Measurements from ENCODE around the gene KIF26B.
A peak's percentile ranks its signal among the peaks of the same experiment; 100 is the strongest.

KIF26B gene

DNA sequence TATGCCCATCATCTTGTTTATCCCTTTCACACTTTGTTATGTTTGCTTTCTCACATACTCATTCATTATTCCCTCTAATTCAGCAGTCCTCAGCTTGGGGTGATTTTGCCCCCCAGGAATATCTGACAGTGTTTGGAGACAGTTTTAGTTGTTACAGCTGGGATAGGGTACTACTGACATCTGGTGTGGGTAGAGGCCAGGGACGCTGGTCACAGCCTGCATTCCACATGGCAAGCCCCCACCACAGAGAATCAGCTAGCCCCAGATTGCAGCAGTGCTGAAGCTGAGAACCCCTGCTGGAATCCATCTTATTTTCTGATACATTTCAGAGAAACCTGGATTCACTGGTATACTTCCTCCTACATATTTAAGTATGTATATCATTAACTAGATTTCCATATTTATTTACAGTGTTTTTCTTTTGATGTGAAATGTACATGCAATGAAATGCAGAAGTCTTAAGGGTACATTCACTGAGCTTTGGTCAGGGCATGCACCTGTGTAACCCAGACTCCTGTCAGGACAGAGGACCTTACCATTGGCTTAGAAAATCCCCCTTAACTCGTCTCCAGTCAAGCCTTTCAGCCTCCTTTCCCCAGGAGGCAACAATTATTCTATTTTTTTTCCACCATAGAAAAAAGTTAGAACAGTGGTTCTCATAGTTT, 68.3 kb downstream of the KIF26B start:
- H3K27ac Mint-ChIP-seq = no peak overlapping the region
- H3K4me1 Mint-ChIP-seq = no peaks in the 10 kb centered on the region
- no peaks in the 10 kb centered on the region for H3K36me3 Mint-ChIP-seq
- no peaks in the 10 kb centered on the region for H3K9me3 Mint-ChIP-seq
- H3K4me3 Mint-ChIP-seq = no peak overlapping the region
- no peak for ATAC-seq
- no peak for DNase-seq (ENCODE audit: low spot score in 2 of 2)

- H3K9me3 Mint-ChIP-seq = no peaks in the 10 kb centered on the region
- no peaks in the 10 kb centered on the region for H3K36me3 Mint-ChIP-seq
- ATAC-seq = no peak
- H3K4me3 Mint-ChIP-seq = no peak overlapping the region
- no peak overlapping the region for H3K27ac Mint-ChIP-seq
- DNase-seq (ENCODE audit: low spot score in 2 of 2) = no peak
- no peaks in the 10 kb centered on the region for H3K4me1 Mint-ChIP-seq
Measured at GRCh38 chr1:245225322-245226202, 70.8 kb downstream of the KIF26B start.

DNA sequence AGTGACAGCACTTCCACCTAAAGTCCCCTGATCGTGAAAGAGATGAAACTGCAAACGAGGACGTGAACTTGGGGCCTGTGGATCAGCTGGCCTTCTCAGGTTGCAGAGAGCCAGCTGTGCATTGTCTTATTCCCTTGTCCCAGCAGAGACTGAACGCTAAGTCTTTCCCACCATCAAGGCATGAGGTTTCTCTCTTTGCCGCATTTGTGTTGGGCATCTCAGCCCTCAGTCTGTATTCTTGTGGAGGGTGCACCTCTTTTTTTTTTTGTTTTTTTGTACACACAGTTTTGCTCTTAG, 71.4 kb downstream of the KIF26B start:
- H3K9me3 Mint-ChIP-seq = no peaks in the 10 kb centered on the region
- no peaks in the 10 kb centered on the region for H3K4me1 Mint-ChIP-seq
- ATAC-seq (no peak), DNase-seq (ENCODE audit: low spot score in 2 of 2) (no peak)
- H3K4me3 Mint-ChIP-seq = no peak overlapping the region
- no peaks in the 10 kb centered on the region for H3K36me3 Mint-ChIP-seq
- no peak overlapping the region for H3K27ac Mint-ChIP-seq

GRCh38 chr1:245229051-245229450, 74.3 kb downstream of the KIF26B start:
- no peaks in the 10 kb centered on the region for H3K4me1 Mint-ChIP-seq
- no peak overlapping the region for H3K27ac Mint-ChIP-seq
- DNase-seq (ENCODE audit: low spot score in 2 of 2) (no peak), ATAC-seq (no peak)
- no peak overlapping the region for H3K4me3 Mint-ChIP-seq
- H3K9me3 Mint-ChIP-seq = no peaks in the 10 kb centered on the region
- no peaks in the 10 kb centered on the region for H3K36me3 Mint-ChIP-seq

GRCh38 chr1:245232931-245233330, 78.1 kb downstream of the KIF26B start:
- H3K36me3 Mint-ChIP-seq = no peaks in the 10 kb centered on the region
- no peak for ATAC-seq
- H3K9me3 Mint-ChIP-seq = no peaks in the 10 kb centered on the region
- no peak for DNase-seq (ENCODE audit: low spot score in 2 of 2)
- no peaks in the 10 kb centered on the region for H3K4me1 Mint-ChIP-seq
- H3K27ac Mint-ChIP-seq = no peak overlapping the region
- no peak overlapping the region for H3K4me3 Mint-ChIP-seq

- no peak for ATAC-seq
- Mint-ChIP-seq H3K9me3 (no peaks in the 10 kb centered on the region), H3K36me3 (no peaks in the 10 kb centered on the region), H3K27ac (no peak overlapping the region), H3K4me1 (no peaks in the 10 kb centered on the region), H3K4me3 (no peak overlapping the region)
- no peak for DNase-seq (ENCODE audit: low spot score in 2 of 2)
Measured at GRCh38 chr1:245234217-245235081, 79.7 kb downstream of the KIF26B start.

- ATAC-seq (no peak), DNase-seq (ENCODE audit: low spot score in 2 of 2) (no peak)
- no peaks in the 10 kb centered on the region for H3K9me3 Mint-ChIP-seq
- H3K36me3 Mint-ChIP-seq = no peaks in the 10 kb centered on the region
- H3K4me1 Mint-ChIP-seq = no peaks in the 10 kb centered on the region
- H3K4me3 Mint-ChIP-seq = no peak overlapping the region
- H3K27ac Mint-ChIP-seq = no peak overlapping the region
Measured at GRCh38 chr1:245235156-245235555, 80.4 kb downstream of the KIF26B start.

GRCh38 chr1:245240648-245241165, 85.9 kb downstream of the KIF26B start:
- no peak overlapping the region for H3K4me3 Mint-ChIP-seq
- no peak overlapping the region for H3K27ac Mint-ChIP-seq
- H3K4me1 Mint-ChIP-seq = no peaks in the 10 kb centered on the region
- peak; percentile 24 for ATAC-seq
- DNase-seq (ENCODE audit: low spot score in 2 of 2) = no peak
- no peaks in the 10 kb centered on the region for H3K36me3 Mint-ChIP-seq
- no peaks in the 10 kb centered on the region for H3K9me3 Mint-ChIP-seq

- no peak overlapping the region for H3K4me3 Mint-ChIP-seq
- no peaks in the 10 kb centered on the region for H3K9me3 Mint-ChIP-seq
- DNase-seq (ENCODE audit: low spot score in 2 of 2) (no peak), ATAC-seq (peak; percentile 21)
- H3K27ac Mint-ChIP-seq = no peak overlapping the region
- no peaks in the 10 kb centered on the region for H3K36me3 Mint-ChIP-seq
- no peaks in the 10 kb centered on the region for H3K4me1 Mint-ChIP-seq
Measured at GRCh38 chr1:245241526-245242130, 86.8 kb downstream of the KIF26B start.

DNA sequence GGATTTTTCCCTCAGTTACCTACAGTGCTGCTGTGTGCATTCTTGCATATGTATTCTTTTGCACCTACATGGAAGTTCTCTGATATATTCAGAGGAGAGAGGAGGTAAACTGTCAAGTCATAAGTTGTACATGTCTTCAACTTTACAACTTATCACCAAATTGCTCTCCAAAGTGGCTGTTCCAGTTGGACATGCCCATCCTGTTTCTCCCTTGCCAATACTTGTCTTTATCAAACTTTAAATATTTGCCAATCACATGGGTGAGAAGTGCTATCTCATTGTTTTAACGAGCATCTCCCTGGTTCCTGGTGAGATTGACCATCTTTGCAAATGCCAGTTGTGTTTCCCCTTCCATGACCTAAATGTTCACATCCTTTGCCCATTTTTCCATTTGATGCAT, 88.2 kb downstream of the KIF26B start:
- no peaks in the 10 kb centered on the region for H3K4me1 Mint-ChIP-seq

GRCh38 chr1:245245021-245245667, 90.4 kb downstream of the KIF26B start:
- no peaks in the 10 kb centered on the region for H3K4me1 Mint-ChIP-seq
- no peaks in the 10 kb centered on the region for H3K9me3 Mint-ChIP-seq
- ATAC-seq = no peak
- no peaks in the 10 kb centered on the region for H3K36me3 Mint-ChIP-seq
- H3K27ac Mint-ChIP-seq = no peak overlapping the region
- no peak overlapping the region for H3K4me3 Mint-ChIP-seq
- no peak for DNase-seq (ENCODE audit: low spot score in 2 of 2)

More for the DNA sequence above, 88.2 kb downstream of the KIF26B start:
- H3K9me3 Mint-ChIP-seq = no peaks in the 10 kb centered on the region
- DNase-seq (ENCODE audit: low spot score in 2 of 2) (no peak), ATAC-seq (no peak)
- H3K36me3 Mint-ChIP-seq = no peaks in the 10 kb centered on the region
- no peak overlapping the region for H3K4me3 Mint-ChIP-seq
- H3K27ac Mint-ChIP-seq = no peak overlapping the region

DNA sequence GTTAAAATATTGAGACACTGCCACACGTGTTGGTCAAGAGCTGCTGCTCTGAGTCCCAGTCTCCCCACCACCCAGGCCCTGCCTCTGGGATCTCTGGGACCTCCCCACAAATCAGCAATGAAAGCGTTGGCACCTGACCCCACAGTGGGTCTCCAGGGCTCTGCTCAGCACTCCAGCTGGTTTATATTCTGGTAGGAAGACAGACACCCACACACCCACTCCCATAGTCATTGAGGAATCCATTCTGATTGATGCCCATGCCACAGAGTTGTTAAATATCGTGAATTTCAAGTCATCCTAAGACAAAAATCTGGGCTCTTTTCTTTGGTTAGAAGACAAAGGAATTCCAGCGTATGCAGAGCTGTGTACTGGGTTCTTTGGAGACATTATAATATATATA, 91.6 kb downstream of the KIF26B start:
- Mint-ChIP-seq H3K4me3 (no peak overlapping the region), H3K9me3 (no peaks in the 10 kb centered on the region), H3K36me3 (no peaks in the 10 kb centered on the region), H3K27ac (no peak overlapping the region), H3K4me1 (no peaks in the 10 kb centered on the region)
- DNase-seq (ENCODE audit: low spot score in 2 of 2) = no peak
- peak; percentile 8 for ATAC-seq

DNA sequence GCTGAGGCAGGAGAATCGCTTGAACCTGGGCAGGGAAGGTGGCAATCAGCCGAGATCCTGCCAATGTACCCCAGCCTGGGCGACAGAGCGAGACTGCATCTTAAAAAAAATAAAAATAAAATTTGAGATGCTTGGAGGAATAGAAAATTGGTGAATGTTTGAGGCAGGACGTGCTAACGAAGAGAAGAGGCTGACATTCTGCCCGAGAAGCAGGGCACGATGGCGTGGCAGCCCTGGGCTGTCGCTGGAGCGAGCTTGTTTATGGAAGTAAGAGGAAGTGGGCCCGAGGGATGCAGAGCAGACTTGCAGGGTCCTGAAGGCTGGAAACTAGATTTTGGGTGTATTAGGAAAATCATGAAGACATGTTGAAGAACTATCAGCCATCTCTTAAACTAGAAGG, 92.6 kb downstream of the KIF26B start:
- ATAC-seq = no peak
- H3K4me1 Mint-ChIP-seq = no peaks in the 10 kb centered on the region
- no peak overlapping the region for H3K27ac Mint-ChIP-seq
- no peak for DNase-seq (ENCODE audit: low spot score in 2 of 2)
- H3K4me3 Mint-ChIP-seq = no peak overlapping the region
- no peaks in the 10 kb centered on the region for H3K9me3 Mint-ChIP-seq
- H3K36me3 Mint-ChIP-seq = no peaks in the 10 kb centered on the region

DNA sequence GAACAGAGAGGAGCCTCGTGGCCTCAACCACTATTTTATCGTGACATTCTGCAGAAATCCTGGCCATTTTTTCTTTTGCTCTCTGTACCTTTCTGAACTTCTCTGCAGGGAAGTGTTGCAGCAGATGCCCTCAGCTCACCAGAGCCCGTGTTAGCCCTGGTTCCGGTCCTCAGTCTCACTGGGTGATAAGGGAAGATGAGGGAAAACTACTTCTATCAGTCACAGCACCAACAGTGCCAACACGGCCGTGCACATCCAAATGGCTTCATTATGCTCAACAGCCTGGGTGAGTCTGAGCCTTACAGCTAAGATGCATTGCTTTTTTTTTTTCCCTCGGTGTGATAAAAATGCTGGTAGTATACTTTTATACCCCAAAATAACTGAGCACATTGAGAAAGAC, 93.0 kb downstream of the KIF26B start:
- Mint-ChIP-seq H3K9me3 (no peaks in the 10 kb centered on the region), H3K4me3 (no peak overlapping the region)

More for the DNA sequence above, 93.0 kb downstream of the KIF26B start:
- DNase-seq (ENCODE audit: low spot score in 2 of 2) (no peak), ATAC-seq (no peak)
- no peaks in the 10 kb centered on the region for H3K36me3 Mint-ChIP-seq
- no peaks in the 10 kb centered on the region for H3K4me1 Mint-ChIP-seq
- no peak overlapping the region for H3K27ac Mint-ChIP-seq
